ENCODE data around the gene ZNF200.
"Not testable (repeated sequence)": the region's sequence is repeated elsewhere in the genome, so short reads cannot be mapped to it uniquely, and the experiment has no call there.

ZNF200 gene

GRCh38 chr16:3234857-3235561, at the start of gene ZNF200:
ZNF200 (minus strand) TSS chr16:3235158; CDS start chr16:3233755, 1,403 bp downstream.
- DNase-seq: peak; percentile 95

GRCh38 chr16:3283543-3284447, 48.8 kb upstream of the ZNF200 start:
- peak; percentile 8 for DNase-seq

- DNase-seq: peak; percentile 97
Observed at GRCh38 chr16:3282730-3283542, 48.0 kb upstream of the ZNF200 start, which contains the start of gene ZNF263. ZNF263 (plus strand) TSS chr16:3283491; CDS start chr16:3283819, 328 bp downstream.

GRCh38 chr16:3282103-3282729, 47.3 kb upstream of the ZNF200 start:
- DNase-seq: no peak

GRCh38 chr16:3281222-3281820, 46.4 kb upstream of the ZNF200 start:
- DNase-seq: no peak

GRCh38 chr16:3276679-3277078, 41.7 kb upstream of the ZNF200 start:
- DNase-seq: no peak

GRCh38 chr16:3274947-3275346, 40.0 kb upstream of the ZNF200 start:
- no peak for DNase-seq

- no peak for DNase-seq
Observed at GRCh38 chr16:3274490-3274889, 39.5 kb upstream of the ZNF200 start.

GRCh38 chr16:3271281-3271680, 36.3 kb upstream of the ZNF200 start:
- not testable (repeated sequence) for DNase-seq

- not testable (repeated sequence) for DNase-seq
Observed at GRCh38 chr16:3270718-3271117, 35.8 kb upstream of the ZNF200 start.

- DNase-seq: no peak
Observed at GRCh38 chr16:3268294-3268693, 33.3 kb upstream of the ZNF200 start.

- DNase-seq: peak; percentile 16
Observed at GRCh38 chr16:3266873-3267537, 32.0 kb upstream of the ZNF200 start.

GRCh38 chr16:3264137-3265036, 29.4 kb upstream of the ZNF200 start:
- DNase-seq: peak; percentile 99

- DNase-seq: no peak
Observed at GRCh38 chr16:3262517-3262916, 27.6 kb upstream of the ZNF200 start.

- no peak for DNase-seq
Observed at GRCh38 chr16:3259836-3260235, 24.9 kb upstream of the ZNF200 start.

- DNase-seq: no peak
Observed at GRCh38 chr16:3256866-3257465, 22.0 kb upstream of the ZNF200 start.

GRCh38 chr16:3256146-3256865, 21.3 kb upstream of the ZNF200 start, which contains the start of gene MEFV:
MEFV (minus strand) TSS chr16:3256633; CDS start chr16:3256587, 46 bp downstream.
- DNase-seq: no peak

GRCh38 chr16:3254309-3254708, 19.4 kb upstream of the ZNF200 start:
- no peak for DNase-seq

- DNase-seq: no peak
Observed at GRCh38 chr16:3252967-3253366, 18.0 kb upstream of the ZNF200 start.
